Psoas muscle (tissue), 8 donors: ENCODE results near the gene AMBRA1. TPM values are rescaled to one million over a fixed set of nuclear protein-coding genes. Genes with fewer than 3 reads are reported as not detected.

Source experiments
- ATAC-seq, 4 donors: fragments of 200-7000 bp; cut with Tn5 transposase; one replicate each; pipeline ENCODE4 v1.9.1; 2020; ENCODE audit warnings: moderate library complexity in 3 of 4, mild to moderate bottlenecking in 2 of 4
- DNase-seq, 2 donors: peaks; one replicate each; pipeline ENCODE4 v3.0.0-alpha.2; 2020
- H3K27ac ChIP-seq: fragments of 200-600 bp; one replicate; pipeline ENCODE4 v1.8.0; 2022
- H3K27me3 ChIP-seq, 3 donors: fragments of 200-600 bp in 1 of 3; one replicate each; pipeline versions ENCODE4 v1.6.1 to v1.8.0; 2013 to 2022; ENCODE audit warnings: low read length in 2 of 3, mild to moderate bottlenecking in 2 of 3, moderate library complexity in 1 of 3; ENCODE audit not compliant: insufficient read depth in 3 of 3
- H3K36me3 ChIP-seq, 2 donors: fragments of 200-600 bp in 1 of 2; one replicate each; pipeline versions ENCODE4 v1.6.1 to v1.8.0; 2013 to 2022; ENCODE audit warnings: low read depth in 1 of 2, mild to moderate bottlenecking in 1 of 2, moderate library complexity in 1 of 2; ENCODE audit not compliant: insufficient read depth in 1 of 2
- H3K4me1 ChIP-seq: fragments of 200-600 bp; one replicate; pipeline ENCODE4 v1.8.0; 2022
- H3K4me3 ChIP-seq: fragments of 200-600 bp; one replicate; pipeline ENCODE4 v1.8.0; 2022; ENCODE audit warnings: mild to moderate bottlenecking
- H3K9me3 ChIP-seq: fragments of 200-600 bp; one replicate; pipeline ENCODE4 v1.8.0; 2022
- CTCF ChIP-seq: fragments of 200-600 bp; IDR thresholded peaks from one replicate; pipeline ENCODE4 v1.8.0; 2022; ENCODE audit warnings: antibody characterized with exemption
- WGBS, 3 donors: extraction: QIAGEN DNeasy Blood & Tissue Kit; methylation state at CpG; one replicate each; pipeline versions ENCODE4 v1.1.6 to v1.1.7; 2013; 5-methylcytosine and 5-hydroxymethylcytosine counted together
- intact Hi-C, 2 donors: fragments of 100-400 bp; cut with DNase I; formaldehyde crosslinking; loops; one replicate each; pipeline versions ENCODE4 v1.11.0 to v1.14.2; 2022
- polyA plus RNA-seq, 3 donors: library from polyadenylated mRNA; stranded (reverse); fragments of 200-250 nt; gene quantifications; one replicate each; pipeline ENCODE4 v1.2.3, GENCODE V29; 2013
- total RNA-seq, 4 donors: library from RNA; stranded (reverse); fragmentation: NEBNext Ultra II Directional in 2 of 4; extraction: Animal tissue kit (Norgen Biotek cat#: 25700) in 2 of 4; gene quantifications; one replicate each; pipeline versions ENCODE4 v1.2.1 to v1.2.4, GENCODE V29; 2021 to 2023
- donor health status: healthy with polysubstance abuse.
- donor health status: DM: no; HTN: no; CAD: no; lungs with moderate emphysema.
- donor health status: Bipolar disorder and iron deficiency.
- donor health status: healthy.
- donor health status: DM: yes; HTN: yes; CAD: no.
- donor health status: DM: no; HTN: no; CAD: no.
- donor health status: DM: no; HTN: no; CAD: no.
- donor health status: DM: yes; HTN: yes; CAD: no.

Gene AMBRA1
- total and polyA plus RNA-seq, 7 donors = 5.1 to 23.5 (median 10.8) TPM

DNA sequence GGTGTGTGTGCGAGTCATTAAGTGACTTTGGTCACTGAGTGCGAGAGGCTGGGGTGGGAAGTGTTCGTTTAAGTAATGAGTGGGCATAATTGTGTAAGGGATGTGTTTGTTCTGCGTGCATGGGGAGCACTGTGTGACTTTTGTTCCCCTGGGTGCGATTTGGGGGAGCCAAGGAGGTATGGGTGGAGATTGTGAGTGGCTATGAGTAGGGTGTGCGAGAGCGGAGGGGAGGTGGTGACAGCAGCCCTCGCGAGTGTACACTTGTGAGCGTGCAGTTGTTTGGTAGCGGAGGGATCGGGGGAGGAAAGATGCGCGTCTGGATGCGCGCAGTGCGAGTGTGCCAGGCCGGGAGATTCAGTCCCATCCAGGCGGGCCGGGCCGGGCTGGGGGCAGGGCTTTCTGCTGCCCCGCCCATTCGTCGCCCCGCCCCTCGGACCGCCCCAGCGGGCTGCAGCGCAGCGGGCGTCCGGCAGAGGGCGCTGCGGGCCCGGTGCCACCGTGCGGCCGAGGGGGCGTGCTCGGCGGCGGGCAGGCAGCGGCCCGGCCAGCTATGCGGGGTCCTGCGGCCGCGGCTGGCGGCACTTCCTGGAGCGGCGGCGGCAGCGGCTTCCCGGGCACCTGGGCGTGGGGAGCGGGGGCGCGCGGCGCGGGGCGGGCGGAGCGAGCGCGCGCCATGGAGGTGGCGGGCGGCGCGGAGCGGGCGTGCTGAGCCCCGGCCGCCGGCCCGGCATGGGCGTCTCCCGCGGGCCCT, 246.8 kb downstream of the AMBRA1 start, which contains the start of gene DGKZ:
Gene DGKZ (plus strand): TSS at position 578 of the 751 bp plus-strand sequence. CDS start 197 bp downstream, outside the sequence.
- DNase-seq = peak; percentile 87 to 94
- H3K36me3 ChIP-seq = no peaks in the 10 kb centered on the region
- H3K4me3 ChIP-seq = peak within 1 kb of the TSS; percentile 74
- H3K4me1 ChIP-seq = peaks cover 23% of the 10 kb centered on the region
- H3K9me3 ChIP-seq = no peaks in the 10 kb centered on the region
- intact Hi-C loops = no loop called here
- peak; percentile 98 for TF ChIP-seq CTCF
- H3K27ac ChIP-seq = peak within 1 kb of the TSS; percentile 74
- no peaks in the 10 kb centered on the region for H3K27me3 ChIP-seq
- peak; percentile 83 to 91 (median 89) for ATAC-seq
- 10 to 21% (median 14%) methylated on average over 21 to 80 of the region's 80 CpGs for WGBS, 3 donors

Other genes with a start within 250 kb of the AMBRA1 start
- 100 to 1,000 TPM in 1 of 4 donors, 10 to 100 TPM in 3; 90.2 to 138 (median 96.2) TPM for gene DGKZ, start 246.6 kb downstream of the AMBRA1 start, total RNA-seq
- gene DGKZ, start 246.6 kb downstream of the AMBRA1 start, polyA plus RNA-seq = 10 to 100 TPM; 57.7 to 85.4 (median 62.0) TPM
- 1 to 10 TPM; 1.4 to 6.3 (median 2.4) TPM for gene MDK, start 212.4 kb downstream of the AMBRA1 start, total RNA-seq
- 1 to 10 TPM; 1.2 to 2.0 (median 1.8) TPM for gene MDK, start 212.4 kb downstream of the AMBRA1 start, polyA plus RNA-seq
- not detected for gene CHRM4, start 202.2 kb downstream of the AMBRA1 start, total RNA-seq
- not detected for gene CHRM4, start 202.2 kb downstream of the AMBRA1 start, polyA plus RNA-seq
- 1 to 10 TPM; 2.0 to 4.4 (median 2.8) TPM for gene HARBI1, start 23.2 kb upstream of the AMBRA1 start, total RNA-seq
- gene HARBI1, start 23.2 kb upstream of the AMBRA1 start, polyA plus RNA-seq = 1 to 10 TPM; 3.4 to 8.6 (median 3.8) TPM
- 10 to 100 TPM; 27.0 to 50.7 (median 35.8) TPM for gene ATG13, start 23.5 kb upstream of the AMBRA1 start, total RNA-seq
- 10 to 100 TPM; 16.8 to 50.5 (median 20.5) TPM for gene ATG13, start 23.5 kb upstream of the AMBRA1 start, polyA plus RNA-seq
- 10 to 100 TPM; 24.9 to 36.1 (median 31.4) TPM for gene ARHGAP1, start 106.6 kb upstream of the AMBRA1 start, total RNA-seq
- gene ARHGAP1, start 106.6 kb upstream of the AMBRA1 start, polyA plus RNA-seq = 10 to 100 TPM; 12.5 to 27.7 (median 20.4) TPM
- 10 to 100 TPM in 2 of 4 donors, 1 to 10 TPM in 2; 5.0 to 15.0 (median 9.8) TPM for gene ZNF408, start 107.0 kb upstream of the AMBRA1 start, total RNA-seq
- 10 to 100 TPM in 1 of 3 donors, 1 to 10 TPM in 2; 9.6 to 12.7 (median 9.9) TPM for gene ZNF408, start 107.0 kb upstream of the AMBRA1 start, polyA plus RNA-seq
- under 1 TPM in 2 of 4 donors, not detected in 2; 0.16 to 0.26 TPM for gene F2, start 125.2 kb upstream of the AMBRA1 start, total RNA-seq
- gene F2, start 125.2 kb upstream of the AMBRA1 start, polyA plus RNA-seq = under 1 TPM in 2 of 3 donors, not detected in 1; 0.04 to 0.56 TPM